Measurements from ENCODE around the gene CTBP1.

- TF ChIP-seq CTCF (conservative IDR thresholded peaks at IDR 0.05; ENCODE audit: low read depth, low read length) = no peak
- no peak for TF ChIP-seq EZH2 (IDR thresholded peaks at IDR 0.05; ENCODE audit: borderline replicate concordance, low read depth, low read length, poor library complexity, severe bottlenecking)
Measured at GRCh38 chr4:1183985-1184773, 64.8 kb downstream of the CTBP1 start.

Measured in A673 (cell line).